ENCODE data around the gene LEMD2. TPM values are rescaled to one million over a fixed set of nuclear protein-coding genes. Genes with fewer than 3 reads are reported as not detected.

LEMD2 gene
- polyA plus RNA-seq, 4 donors = 61.7 to 65.0 (median 64.1) TPM

DNA sequence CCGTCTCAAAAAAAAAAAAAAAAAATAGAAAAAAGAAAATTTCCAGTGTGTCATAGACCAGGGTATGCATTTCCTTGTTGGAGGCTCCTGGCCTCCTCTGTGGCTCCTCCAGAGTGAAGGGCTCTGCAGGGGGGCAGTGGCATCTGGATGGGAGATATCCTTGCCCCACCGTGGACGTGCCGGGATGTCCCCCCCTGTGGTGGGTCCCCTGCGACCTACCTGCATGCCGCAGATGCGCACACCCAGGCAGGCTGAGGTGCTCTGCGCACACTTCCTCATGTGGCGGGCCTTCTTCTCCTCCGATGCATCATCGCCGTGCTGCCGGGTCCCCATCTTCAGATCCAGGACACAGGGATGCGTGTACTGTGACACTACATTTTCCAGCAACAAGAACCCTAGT lies 63.7 kb downstream of the LEMD2 start:
- DNase-seq (ENCODE audit: low read depth in 4 of 4, low spot score in 3 of 4) = no peak

DNA sequence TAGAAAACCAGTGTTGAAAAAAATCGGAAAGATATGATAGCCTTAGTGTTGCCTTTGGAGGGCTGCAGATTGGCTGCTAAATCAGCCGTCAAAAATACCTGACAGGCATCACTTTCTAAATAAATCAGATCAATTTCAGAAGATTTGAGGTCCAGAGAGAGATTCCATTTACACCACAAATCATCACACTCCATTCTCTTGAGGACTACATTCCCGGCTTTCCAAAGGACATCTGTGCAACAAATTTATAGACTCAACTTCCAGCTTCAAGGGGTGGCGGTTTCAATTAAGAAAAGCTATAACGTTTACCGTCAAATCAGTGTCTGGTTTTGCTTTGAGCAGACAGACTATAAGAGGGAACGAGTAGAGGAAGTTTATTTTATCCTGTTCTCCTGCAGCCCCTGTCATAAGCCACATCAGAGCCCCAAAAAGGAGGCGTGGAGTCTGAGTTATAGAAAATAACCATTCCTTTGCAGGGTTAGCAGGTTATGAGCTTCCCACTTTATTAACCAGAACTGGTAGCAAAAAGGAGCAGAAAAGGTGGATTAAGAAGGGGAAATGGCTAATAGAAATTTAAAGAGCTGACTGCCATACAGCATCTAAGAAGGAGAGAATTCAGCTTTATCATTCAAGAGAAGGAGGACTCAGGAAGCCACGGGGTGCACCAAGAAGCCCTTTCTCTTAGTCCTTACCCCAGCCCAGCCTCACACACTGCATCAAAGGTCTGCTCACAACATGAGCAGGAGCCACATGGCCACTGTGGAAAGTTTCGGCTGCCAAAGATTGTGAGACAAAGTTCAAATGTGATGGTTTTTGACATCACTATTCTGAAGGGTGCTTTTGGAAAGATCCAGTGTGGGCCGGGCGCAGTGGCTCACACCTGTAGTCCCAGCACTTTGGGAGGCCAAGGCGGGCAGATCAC lies 64.6 kb downstream of the LEMD2 start:
- no peak for DNase-seq (ENCODE audit: low read depth in 4 of 4, low spot score in 3 of 4)

DNA sequence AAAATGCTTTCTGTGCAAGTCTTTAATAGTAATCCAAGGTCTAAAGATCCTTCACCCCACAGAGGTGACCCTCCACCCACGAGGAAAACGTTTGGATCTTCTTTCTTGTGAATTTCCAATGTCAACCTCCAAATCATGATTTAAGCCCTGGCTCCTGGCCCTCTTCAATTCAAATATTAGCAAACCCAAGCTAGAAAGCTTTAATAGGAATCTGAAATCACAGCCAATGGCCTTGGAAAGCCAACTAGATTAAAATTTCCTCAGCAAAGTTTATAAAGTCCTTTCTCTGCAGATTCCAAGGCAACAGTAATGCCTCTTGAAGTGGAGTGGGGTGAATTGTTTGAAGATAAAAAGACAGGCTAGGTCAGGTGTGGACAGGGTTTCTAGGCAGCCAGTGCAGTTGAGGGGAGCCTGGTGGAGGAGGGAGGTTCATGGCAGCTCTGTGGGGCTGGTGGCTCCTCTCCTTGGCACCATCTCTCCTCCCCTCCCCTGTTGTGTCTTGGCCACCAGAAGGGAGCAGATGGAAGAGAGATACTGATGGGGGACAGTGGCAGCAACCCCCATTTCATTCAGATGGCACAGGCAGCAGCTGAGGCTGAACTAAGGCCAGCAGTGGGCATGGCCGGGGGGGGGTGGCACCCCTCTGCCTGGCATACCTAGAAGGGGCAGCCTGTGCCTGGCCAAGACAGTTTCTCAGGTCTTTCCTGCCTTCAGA lies 65.4 kb downstream of the LEMD2 start:
- no peak for DNase-seq (ENCODE audit: low read depth in 4 of 4, low spot score in 3 of 4)

DNA sequence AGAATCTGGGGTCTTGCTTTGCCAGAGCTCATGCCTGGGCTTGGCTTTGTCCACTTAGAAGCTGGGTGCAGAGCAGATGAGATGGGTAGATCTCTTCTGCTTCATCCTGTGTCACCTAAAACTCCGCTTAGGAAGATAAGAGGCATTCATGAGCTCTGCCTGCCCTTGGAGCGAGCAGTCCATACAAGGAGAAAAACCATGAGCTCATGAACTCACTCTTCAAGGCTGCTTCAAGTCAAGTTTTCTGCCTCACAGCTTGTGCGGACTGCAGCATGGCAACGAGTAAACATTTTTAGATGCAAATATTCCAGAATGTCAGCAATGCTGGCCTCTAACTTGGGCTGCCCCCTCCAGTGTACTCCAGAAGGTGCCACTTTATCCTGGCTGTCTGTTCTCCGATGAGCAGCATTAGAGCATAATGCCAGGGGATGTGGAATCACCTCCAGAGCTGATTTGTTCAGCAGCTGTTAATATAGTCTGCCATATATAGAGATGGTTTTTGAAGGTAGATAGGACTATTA lies 66.8 kb downstream of the LEMD2 start:
- no peak for DNase-seq (ENCODE audit: low read depth in 4 of 4, low spot score in 3 of 4)

DNA sequence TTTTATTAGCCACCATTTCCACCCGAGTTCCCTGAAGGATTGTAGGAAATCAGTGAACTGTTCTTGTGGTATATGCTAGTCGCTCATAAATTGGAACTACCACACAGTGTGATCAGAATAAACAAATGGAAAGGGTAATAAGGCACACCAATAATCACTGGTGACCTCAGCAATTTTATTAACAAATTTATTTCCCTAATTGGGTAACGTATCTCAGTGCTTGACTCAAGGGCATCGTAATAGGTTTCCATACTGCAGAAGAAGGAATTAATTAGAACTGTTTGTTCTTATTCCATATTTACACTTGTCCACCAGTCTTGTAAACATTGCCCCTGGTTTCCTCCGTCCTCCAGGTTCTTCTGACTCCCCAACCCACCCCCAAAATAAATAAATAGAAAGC lies 67.4 kb downstream of the LEMD2 start:
- no peak for DNase-seq (ENCODE audit: low read depth in 4 of 4, low spot score in 3 of 4)

Other genes starting within 250 kb of the LEMD2 start
- 10 to 100 TPM; 23.0 to 25.7 (median 24.2) TPM for gene BAK1, start 208.9 kb downstream of the LEMD2 start, polyA plus RNA-seq (ENCODE audit: insufficient read length in 4 of 4)
- gene ITPR3, start 167.8 kb downstream of the LEMD2 start, polyA plus RNA-seq (ENCODE audit: insufficient read length in 4 of 4) = 1 to 10 TPM; 7.5 to 9.2 (median 8.7) TPM
- gene UQCC2, start 77.4 kb downstream of the LEMD2 start, polyA plus RNA-seq (ENCODE audit: insufficient read length in 4 of 4) = 10 to 100 TPM; 52.6 to 77.6 (median 64.5) TPM
- 1 to 10 TPM in 2 of 4 donors, under 1 TPM in 2; 0.60 to 1.3 (median 0.94) TPM for gene IP6K3, start 42.2 kb downstream of the LEMD2 start, polyA plus RNA-seq (ENCODE audit: insufficient read length in 4 of 4)
- gene MLN, start 14.9 kb upstream of the LEMD2 start, polyA plus RNA-seq (ENCODE audit: insufficient read length in 4 of 4) = 1 to 10 TPM; 1.0 to 2.6 (median 1.3) TPM

All from right renal pelvis (tissue), 4 donors.